ENCODE measurements around the gene NXT2. TPM values are rescaled to one million over a fixed set of nuclear protein-coding genes. Genes with fewer than 3 reads are reported as not detected.

Gene NXT2
- 12.3 TPM for total RNA-seq
- long read RNA-seq, transcript NXT2-203 (4 exons, 2,562 nt), result major isoform, 21 of 24 reads
- long read RNA-seq, partial matches to known transcripts, result 0 of 24 reads
- long read RNA-seq, other reads (novel, unspliced or antisense), result 2 of 24 reads

DNA sequence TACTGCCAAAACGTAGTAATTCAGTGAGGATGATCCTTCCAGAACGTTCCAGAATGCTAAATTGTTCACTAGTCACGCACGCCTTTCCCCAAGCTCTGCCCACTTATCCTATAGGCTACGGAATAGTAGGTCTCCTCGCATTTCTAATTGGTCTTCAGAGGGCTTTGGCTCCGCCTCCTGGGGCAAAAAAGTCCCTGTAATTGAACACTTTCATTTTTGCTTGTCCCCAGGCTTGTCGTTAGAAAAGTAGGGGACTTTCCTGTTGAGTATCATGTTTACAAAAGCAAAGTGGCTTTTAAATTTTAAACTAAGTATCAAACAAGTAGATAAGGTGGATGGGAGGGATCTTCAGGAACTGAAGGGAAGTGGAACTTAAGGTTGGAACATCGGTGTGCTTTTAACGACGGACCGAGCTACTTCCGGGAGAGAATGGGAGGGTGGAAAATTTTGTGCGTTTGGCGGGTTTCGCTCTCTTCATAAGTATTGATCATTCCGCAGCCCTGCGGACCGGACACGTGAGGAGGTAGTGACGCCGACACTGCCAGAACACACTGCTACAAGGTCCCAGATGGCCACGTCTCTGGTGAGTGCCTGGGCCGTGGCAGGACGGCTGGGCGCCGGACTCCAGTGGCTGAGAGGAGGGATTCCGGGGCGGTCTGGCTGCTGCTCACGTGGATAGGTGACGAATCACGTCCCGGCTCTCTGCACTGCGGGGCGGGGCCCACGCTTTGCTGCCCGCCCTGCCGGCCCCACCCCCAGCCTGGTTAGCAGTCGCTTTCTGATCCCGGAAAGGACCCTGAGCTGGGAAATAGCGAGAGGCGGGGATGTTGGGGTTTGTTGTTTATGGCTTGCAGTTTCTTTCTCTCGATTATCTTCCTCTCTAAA lies at the start of gene NXT2:
NXT2 (plus strand) TSS at position 406 of the 885 bp plus-strand sequence; CDS start at position 569, 163 bp downstream.
- TF ChIP-seq, protein P1, sequence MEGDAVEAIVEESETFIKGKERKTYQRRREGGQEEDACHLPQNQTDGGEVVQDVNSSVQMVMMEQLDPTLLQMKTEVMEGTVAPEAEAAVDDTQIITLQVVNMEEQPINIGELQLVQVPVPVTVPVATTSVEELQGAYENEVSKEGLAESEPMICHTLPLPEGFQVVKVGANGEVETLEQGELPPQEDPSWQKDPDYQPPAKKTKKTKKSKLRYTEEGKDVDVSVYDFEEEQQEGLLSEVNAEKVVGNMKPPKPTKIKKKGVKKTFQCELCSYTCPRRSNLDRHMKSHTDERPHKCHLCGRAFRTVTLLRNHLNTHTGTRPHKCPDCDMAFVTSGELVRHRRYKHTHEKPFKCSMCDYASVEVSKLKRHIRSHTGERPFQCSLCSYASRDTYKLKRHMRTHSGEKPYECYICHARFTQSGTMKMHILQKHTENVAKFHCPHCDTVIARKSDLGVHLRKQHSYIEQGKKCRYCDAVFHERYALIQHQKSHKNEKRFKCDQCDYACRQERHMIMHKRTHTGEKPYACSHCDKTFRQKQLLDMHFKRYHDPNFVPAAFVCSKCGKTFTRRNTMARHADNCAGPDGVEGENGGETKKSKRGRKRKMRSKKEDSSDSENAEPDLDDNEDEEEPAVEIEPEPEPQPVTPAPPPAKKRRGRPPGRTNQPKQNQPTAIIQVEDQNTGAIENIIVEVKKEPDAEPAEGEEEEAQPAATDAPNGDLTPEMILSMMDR (IDR thresholded peaks at IDR 0.05), result no peak
- no peaks in the 10 kb centered on the region for H3K36me3 ChIP-seq
- no peaks in the 10 kb centered on the region for H3K4me1 ChIP-seq
- peak; percentile 94 for DNase-seq
- intact Hi-C loops (cut with DNase I), result no loop called here
- H3K9me3 ChIP-seq, result no peaks in the 10 kb centered on the region
- peak; percentile 99 to 100 for ATAC-seq
- peak within 1 kb of the TSS; percentile 93 for H3K27ac ChIP-seq
- no peaks in the 10 kb centered on the region for H3K27me3 ChIP-seq (ENCODE audit: low read depth)
- H3K4me3 ChIP-seq, result peak within 1 kb of the TSS; percentile 61

DNA sequence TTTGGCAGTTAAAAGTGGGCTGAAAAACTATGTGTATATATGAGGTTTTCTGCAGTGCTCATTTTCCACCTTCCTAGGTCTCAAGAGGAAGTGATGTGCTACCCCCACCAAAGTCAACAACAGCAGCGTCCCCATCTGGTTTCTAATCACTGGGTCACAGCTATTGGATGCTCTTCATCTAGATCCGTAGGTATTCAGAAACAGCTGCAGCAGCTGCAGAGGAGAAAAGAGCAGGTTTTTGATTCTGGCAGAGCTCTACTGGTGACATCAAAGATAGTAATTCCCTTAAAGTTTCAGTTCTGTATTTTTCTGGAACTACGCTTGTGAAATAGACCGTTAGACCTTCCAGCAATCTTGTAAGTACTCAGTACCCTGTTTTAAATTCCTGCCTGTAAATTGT lies 49.0 kb upstream of the NXT2 start:
- TF ChIP-seq, protein P1 (IDR thresholded peaks at IDR 0.05), result no peak
- Histone ChIP-seq H3K36me3 (no peaks in the 10 kb centered on the region), H3K4me1 (no peaks in the 10 kb centered on the region), H3K27me3 (ENCODE audit: low read depth) (no peaks in the 10 kb centered on the region), H3K27ac (no peak overlapping the region), H3K4me3 (no peak overlapping the region), H3K9me3 (no peaks in the 10 kb centered on the region)
- DNase-seq (no peak), ATAC-seq (no peak)
- intact Hi-C loops (cut with DNase I), result loop anchor here (10.0 kb wide), 1 partner anchor 147 kb away; no protein-coding TSS in a partner anchor

DNA sequence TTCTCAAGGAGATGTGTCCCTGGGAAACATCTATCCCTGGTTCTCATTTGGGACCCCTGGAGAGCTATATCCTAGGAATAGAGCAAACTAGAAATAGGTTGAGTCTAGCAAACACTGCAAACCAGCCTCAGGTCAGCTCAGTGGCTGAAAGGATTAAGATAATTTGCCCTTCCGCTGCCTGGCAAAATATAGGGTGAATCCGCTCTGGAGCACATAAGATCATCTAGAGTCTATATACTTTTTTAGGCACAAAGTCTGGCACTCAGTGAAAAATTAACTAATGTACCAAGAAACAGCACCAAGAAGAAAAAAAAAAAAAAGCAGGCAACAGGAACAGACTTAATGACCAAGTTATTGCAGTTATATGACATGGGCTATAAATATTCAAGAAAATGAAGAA lies 47.5 kb upstream of the NXT2 start:
- no peak for ATAC-seq

DNA sequence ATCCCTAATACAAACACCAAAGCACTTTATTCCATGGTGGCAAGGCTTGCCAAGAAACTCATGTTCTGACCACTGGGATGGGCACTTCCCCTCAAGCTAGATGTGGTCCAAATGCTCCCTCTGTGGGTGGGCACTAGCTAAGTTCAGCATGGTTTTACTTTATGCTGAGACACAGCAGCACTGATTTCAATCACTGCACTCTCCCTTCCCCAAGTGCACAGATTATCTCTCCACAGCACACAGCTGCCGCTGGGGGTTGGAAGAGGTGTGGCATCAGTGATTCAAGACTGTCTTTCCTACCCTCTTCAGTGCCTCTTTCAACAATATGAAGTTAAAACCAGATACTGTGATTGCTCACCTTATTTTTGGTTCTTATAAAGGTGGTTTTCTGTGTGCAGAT lies 38.2 kb upstream of the NXT2 start:
- no peak for DNase-seq
- no peak for ATAC-seq
- no peaks in the 10 kb centered on the region for H3K27me3 ChIP-seq (ENCODE audit: low read depth)
- no peaks in the 10 kb centered on the region for H3K36me3 ChIP-seq
- H3K9me3 ChIP-seq, result no peaks in the 10 kb centered on the region
- H3K4me3 ChIP-seq, result no peak overlapping the region
- no peak overlapping the region for H3K27ac ChIP-seq
- H3K4me1 ChIP-seq, result no peaks in the 10 kb centered on the region
- TF ChIP-seq, protein P1 (IDR thresholded peaks at IDR 0.05), result no peak
- intact Hi-C loops (cut with DNase I), result no loop called here

More for the DNA sequence above, 47.5 kb upstream of the NXT2 start:
- no peaks in the 10 kb centered on the region for H3K9me3 ChIP-seq
- intact Hi-C loops (cut with DNase I), result loop anchor here (10.0 kb wide), 1 partner anchor 146 kb away; no protein-coding TSS in a partner anchor
- TF ChIP-seq, protein P1 (IDR thresholded peaks at IDR 0.05), result no peak
- no peak overlapping the region for H3K27ac ChIP-seq
- H3K27me3 ChIP-seq (ENCODE audit: low read depth), result no peaks in the 10 kb centered on the region
- no peak for DNase-seq
- H3K4me3 ChIP-seq, result no peak overlapping the region
- H3K4me1 ChIP-seq, result no peaks in the 10 kb centered on the region
- H3K36me3 ChIP-seq, result no peaks in the 10 kb centered on the region

DNA sequence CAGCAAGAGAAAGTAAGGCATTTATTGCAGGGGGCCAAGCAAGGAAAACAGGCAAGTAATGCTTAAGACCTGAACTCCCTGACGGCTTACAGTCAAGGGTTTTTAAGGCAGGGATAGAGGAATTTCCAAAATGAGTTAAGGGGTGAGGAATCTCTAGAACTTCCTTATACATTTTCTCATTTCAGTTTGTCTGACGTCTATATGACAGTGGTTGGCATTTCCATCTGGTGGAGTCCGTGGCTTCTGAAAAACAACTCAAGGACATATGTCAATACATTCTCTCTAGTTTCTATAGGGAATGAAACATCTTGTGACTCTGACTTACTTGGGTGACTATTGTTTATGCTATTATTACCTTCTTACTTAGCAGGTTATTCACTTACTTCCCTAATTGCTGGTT lies 35.5 kb upstream of the NXT2 start:
- Histone ChIP-seq H3K9me3 (no peaks in the 10 kb centered on the region), H3K4me1 (no peaks in the 10 kb centered on the region), H3K27me3 (ENCODE audit: low read depth) (no peaks in the 10 kb centered on the region), H3K4me3 (no peak overlapping the region), H3K36me3 (no peaks in the 10 kb centered on the region), H3K27ac (no peak overlapping the region)
- intact Hi-C loops (cut with DNase I), result no loop called here
- DNase-seq, result no peak
- no peak for ATAC-seq
- TF ChIP-seq, protein P1 (IDR thresholded peaks at IDR 0.05), result no peak
